Measurements from ENCODE around the gene CD27. TPM values are rescaled to one million over a fixed set of nuclear protein-coding genes. Genes with fewer than 3 reads are reported as not detected.

CD27 gene
- total and polyA plus RNA-seq, 2 of the 13 experiments (the other 11 are each of a cell fraction or from before 2014, with no cell fraction given): 0.12 TPM; not detected in 1

GRCh38 chr12:6493497-6494257, 48.9 kb downstream of the CD27 start, which contains the start of gene NCAPD2 (continued):
- TF ChIP-seq PCBP1 (IDR thresholded peaks at IDR 0.05; ENCODE audit: borderline replicate concordance, low read depth, low read length) (no peak), ATF4 (CRISPR knock-in tag; IDR thresholded peaks at IDR 0.05) (peak in 1 of 2 experiments; percentile 54; a peak in 1 of 4 replicates), REL (CRISPR knock-in tag; conservative IDR thresholded peaks at IDR 0.05) (peak; percentile 78; the same call in 1 of the 2 replicates), TRIM24 (CRISPR knock-in tag; IDR thresholded peaks at IDR 0.05) (0 out of 2 replicates have a peak, but pooled peaks have one; percentile 27), CREM (IDR thresholded peaks at IDR 0.05) (peak; percentile 23; the same call in 1 of the 2 replicates), CREM (CRISPR knock-in tag; IDR thresholded peaks at IDR 0.05) (no peak), DZIP1 (CRISPR knock-in tag; IDR thresholded peaks at IDR 0.05) (no peak), SNAPC5 (CRISPR knock-in tag; IDR thresholded peaks at IDR 0.05; ENCODE audit: borderline replicate concordance) (0 out of 2 replicates have a peak, but pooled peaks have one; percentile 14), HBP1 (CRISPR knock-in tag; IDR thresholded peaks at IDR 0.05; ENCODE audit: low read depth) (no peak), TFDP2 (CRISPR knock-in tag; IDR thresholded peaks at IDR 0.05) (peak; percentile 97), TERF1 (CRISPR knock-in tag; IDR thresholded peaks at IDR 0.05) (no peak), ZNF574 (CRISPR knock-in tag; IDR thresholded peaks at IDR 0.05) (peak; percentile 9; the same call in 1 of the 2 replicates), ZNF724P (CRISPR knock-in tag; IDR thresholded peaks at IDR 0.05; ENCODE audit: borderline replicate concordance) (0 out of 2 replicates have a peak, but pooled peaks have one; percentile 14), ZSCAN21 (CRISPR knock-in tag; IDR thresholded peaks at IDR 0.05; ENCODE audit: borderline replicate concordance) (no peak), YEATS4 (CRISPR knock-in tag; IDR thresholded peaks at IDR 0.05; ENCODE audit: borderline replicate concordance) (peak; percentile 82)
